Measurements from ENCODE around the gene ACTL7A.
"Not testable (repeated sequence)": the region's sequence is repeated elsewhere in the genome, so short reads cannot be mapped to it uniquely, and the experiment has no call there.

Gene ACTL7A

GRCh38 chr9:108861997-108862396, at the start of gene ACTL7A:
Gene ACTL7A (plus strand): TSS chr9:108862266. CDS start chr9:108862323, 57 bp downstream.
- no peak for ATAC-seq
- no peak for DNase-seq

GRCh38 chr9:108812396-108813025, 49.6 kb upstream of the ACTL7A start:
- no peak for DNase-seq
- no peak for ATAC-seq

GRCh38 chr9:108813951-108814601, 48.0 kb upstream of the ACTL7A start:
- no peak for DNase-seq
- ATAC-seq: no peak

- no peak for DNase-seq
Measured at GRCh38 chr9:108815156-108815555, 46.9 kb upstream of the ACTL7A start.

GRCh38 chr9:108816037-108816436, 46.0 kb upstream of the ACTL7A start:
- DNase-seq (no peak), ATAC-seq (no peak)

More at GRCh38 chr9:108815156-108815555, 46.9 kb upstream of the ACTL7A start:
- no peak for ATAC-seq

- DNase-seq: no peak
Measured at GRCh38 chr9:108823829-108824228, 38.2 kb upstream of the ACTL7A start.

GRCh38 chr9:108830272-108830671, 31.8 kb upstream of the ACTL7A start:
- ATAC-seq: no peak

More at GRCh38 chr9:108823829-108824228, 38.2 kb upstream of the ACTL7A start:
- no peak for ATAC-seq

GRCh38 chr9:108831496-108832178, 30.4 kb upstream of the ACTL7A start:
- ATAC-seq (no peak), DNase-seq (no peak)

More at GRCh38 chr9:108830272-108830671, 31.8 kb upstream of the ACTL7A start:
- DNase-seq: no peak

GRCh38 chr9:108832179-108832500, 29.9 kb upstream of the ACTL7A start:
- ATAC-seq (no peak), DNase-seq (no peak)

GRCh38 chr9:108834959-108835665, 27.0 kb upstream of the ACTL7A start:
- ATAC-seq (no peak), DNase-seq (no peak)

- ATAC-seq: no peak
- DNase-seq: no peak
Measured at GRCh38 chr9:108835831-108836230, 26.2 kb upstream of the ACTL7A start.

GRCh38 chr9:108836319-108836718, 25.7 kb upstream of the ACTL7A start:
- DNase-seq (no peak), ATAC-seq (no peak)

- DNase-seq (no peak), ATAC-seq (no peak)
Measured at GRCh38 chr9:108836781-108837180, 25.3 kb upstream of the ACTL7A start.

- ATAC-seq (no peak), DNase-seq (no peak)
Measured at GRCh38 chr9:108837530-108837929, 24.5 kb upstream of the ACTL7A start.

GRCh38 chr9:108838017-108838416, 24.0 kb upstream of the ACTL7A start:
- DNase-seq (no peak), ATAC-seq (no peak)

GRCh38 chr9:108839561-108839960, 22.5 kb upstream of the ACTL7A start:
- DNase-seq, ATAC-seq: not testable (repeated sequence)

- ATAC-seq (no peak), DNase-seq (no peak)
Measured at GRCh38 chr9:108842610-108843295, 19.3 kb upstream of the ACTL7A start.

GRCh38 chr9:108844391-108844790, 17.7 kb upstream of the ACTL7A start:
- DNase-seq (no peak), ATAC-seq (no peak)

GRCh38 chr9:108844856-108845255, 17.2 kb upstream of the ACTL7A start:
- no peak for DNase-seq

GRCh38 chr9:108845507-108845906, 16.6 kb upstream of the ACTL7A start:
- ATAC-seq: no peak
- no peak for DNase-seq

More at GRCh38 chr9:108844856-108845255, 17.2 kb upstream of the ACTL7A start:
- ATAC-seq: no peak

GRCh38 chr9:108845947-108846346, 16.1 kb upstream of the ACTL7A start:
- ATAC-seq (no peak), DNase-seq (no peak)

- not testable (repeated sequence) for ATAC-seq, DNase-seq
Measured at GRCh38 chr9:108848296-108848695, 13.8 kb upstream of the ACTL7A start.

Measured in stimulated activated naive CD8-positive, alpha-beta T cell treated with anti-CD3 and anti-CD28 coated beads, Interleukin-15, Interleukin-2, amounts not matched to agents 100 U/mL and 50 U/mL, for 24 hours (primary cell).